Thyroid gland (tissue), 4 donors: ENCODE measurements around the gene CD2AP.

ENCODE experiments used
- POLR2A ChIP-seq, 2 donors: fragments of 450-650 bp; IDR thresholded peaks; one replicate each; pipeline ENCODE4 v1.6.1; 2017; ENCODE audit warnings: antibody characterized with exemption in 2 of 2, mild to moderate bottlenecking in 2 of 2, moderate library complexity in 1 of 2
- TF ChIP-seq, protein P1 (sequence below), 6 experiments: fragments of 200-600 bp in 3 of 6; fragments of 450-650 bp in 3 of 6; sonication (generic) in 3 of 6; IDR thresholded peaks; one replicate each; pipeline ENCODE4 v1.5.1; 2016 to 2019; ENCODE audit warnings: antibody characterized with exemption in 6 of 6, mild to moderate bottlenecking in 2 of 6, inconsistent platforms in 1 of 6, moderate library complexity in 1 of 6

DNA sequence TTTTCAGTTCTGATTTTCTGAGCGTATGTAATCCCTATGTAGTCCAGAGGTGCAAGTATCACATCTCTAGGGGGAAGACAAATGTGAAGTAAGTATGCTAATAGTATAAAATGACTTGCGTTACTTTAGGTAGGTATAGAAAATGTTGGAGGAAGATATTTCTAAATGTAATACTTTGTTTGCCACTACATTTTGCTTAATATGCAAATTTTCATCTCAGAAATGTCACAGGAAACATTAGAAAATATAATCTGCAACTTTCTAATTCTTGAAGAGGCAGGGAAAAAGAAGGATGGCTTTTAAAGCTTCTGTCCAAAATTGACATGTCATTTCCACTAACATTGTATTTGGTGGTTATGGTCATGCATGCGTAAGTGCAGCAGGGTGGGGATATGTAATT, 85.6 kb downstream of the CD2AP start:
- TF ChIP-seq, protein P1, sequence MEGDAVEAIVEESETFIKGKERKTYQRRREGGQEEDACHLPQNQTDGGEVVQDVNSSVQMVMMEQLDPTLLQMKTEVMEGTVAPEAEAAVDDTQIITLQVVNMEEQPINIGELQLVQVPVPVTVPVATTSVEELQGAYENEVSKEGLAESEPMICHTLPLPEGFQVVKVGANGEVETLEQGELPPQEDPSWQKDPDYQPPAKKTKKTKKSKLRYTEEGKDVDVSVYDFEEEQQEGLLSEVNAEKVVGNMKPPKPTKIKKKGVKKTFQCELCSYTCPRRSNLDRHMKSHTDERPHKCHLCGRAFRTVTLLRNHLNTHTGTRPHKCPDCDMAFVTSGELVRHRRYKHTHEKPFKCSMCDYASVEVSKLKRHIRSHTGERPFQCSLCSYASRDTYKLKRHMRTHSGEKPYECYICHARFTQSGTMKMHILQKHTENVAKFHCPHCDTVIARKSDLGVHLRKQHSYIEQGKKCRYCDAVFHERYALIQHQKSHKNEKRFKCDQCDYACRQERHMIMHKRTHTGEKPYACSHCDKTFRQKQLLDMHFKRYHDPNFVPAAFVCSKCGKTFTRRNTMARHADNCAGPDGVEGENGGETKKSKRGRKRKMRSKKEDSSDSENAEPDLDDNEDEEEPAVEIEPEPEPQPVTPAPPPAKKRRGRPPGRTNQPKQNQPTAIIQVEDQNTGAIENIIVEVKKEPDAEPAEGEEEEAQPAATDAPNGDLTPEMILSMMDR (IDR thresholded peaks at IDR 0.05): no peak
- TF ChIP-seq POLR2A (IDR thresholded peaks at IDR 0.05): no peak
